NOMO-1 (cell line): ENCODE results near the gene ZNF593OS.
A peak's percentile ranks its signal among the peaks of the same experiment; 100 is the strongest.

ENCODE experiments used
- DNase-seq, 2 experiments: peaks; one replicate each; lab custom pipeline; 2025; ENCODE audit not compliant: unreplicated experiment in 2 of 2; lab: John Stamatoyannopoulos, UW

The ZNF593OS gene

GRCh38 chr1:26160527-26161414, 10.9 kb downstream of the ZNF593OS start:
- DNase-seq = no peak

DNA sequence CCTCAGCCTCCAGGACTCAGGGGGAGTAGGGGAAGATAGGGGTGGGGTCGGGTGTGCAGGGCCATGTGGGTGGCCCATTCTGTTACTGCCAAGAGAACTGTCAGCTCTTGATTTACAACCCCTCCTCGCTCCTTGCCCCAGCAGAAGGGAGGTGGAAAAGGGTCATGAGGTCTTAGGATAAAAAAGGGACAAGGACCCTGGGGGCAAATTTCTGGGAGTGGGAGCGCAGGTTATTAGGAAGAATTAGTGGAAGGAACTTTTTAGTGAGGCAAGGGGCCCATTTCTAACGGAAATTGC, 11.9 kb downstream of the ZNF593OS start:
- no peak for DNase-seq

GRCh38 chr1:26158908-26159742, 12.5 kb downstream of the ZNF593OS start, which contains the start of gene FAM110D:
TSS of gene FAM110D (plus strand) at chr1:26159079. CDS start at chr1:26161292, 2,213 bp downstream.
- DNase-seq = no peak

GRCh38 chr1:26158271-26158907, 13.2 kb downstream of the ZNF593OS start:
- no peak for DNase-seq

- no peak for DNase-seq
Measured at GRCh38 chr1:26156285-26157038, 15.2 kb downstream of the ZNF593OS start.

- no peak for DNase-seq
Measured at GRCh38 chr1:26155370-26156284, 16.0 kb downstream of the ZNF593OS start.

DNA sequence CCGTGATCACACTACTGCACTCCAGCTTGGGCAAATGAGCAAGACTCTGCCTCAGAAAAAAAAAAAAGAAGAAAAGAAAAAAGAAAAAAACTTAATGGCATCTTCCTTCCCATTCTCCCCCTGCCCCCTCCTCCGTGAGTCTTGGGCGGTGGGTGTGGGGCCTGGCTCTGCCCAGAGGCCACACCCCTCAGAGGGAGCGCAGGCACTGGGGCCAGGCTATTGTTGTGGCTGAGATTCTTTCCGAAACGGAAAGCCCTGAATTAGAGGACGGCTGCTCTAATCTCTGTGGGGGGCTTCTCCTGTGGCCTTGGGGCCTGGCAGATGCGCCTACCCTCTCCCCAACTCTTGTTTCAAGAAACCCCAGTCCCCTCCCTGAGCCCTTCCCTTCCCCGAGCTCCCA, 16.9 kb downstream of the ZNF593OS start:
- DNase-seq = no peak

- DNase-seq = no peak
Measured at GRCh38 chr1:26153966-26154532, 17.6 kb downstream of the ZNF593OS start.

DNA sequence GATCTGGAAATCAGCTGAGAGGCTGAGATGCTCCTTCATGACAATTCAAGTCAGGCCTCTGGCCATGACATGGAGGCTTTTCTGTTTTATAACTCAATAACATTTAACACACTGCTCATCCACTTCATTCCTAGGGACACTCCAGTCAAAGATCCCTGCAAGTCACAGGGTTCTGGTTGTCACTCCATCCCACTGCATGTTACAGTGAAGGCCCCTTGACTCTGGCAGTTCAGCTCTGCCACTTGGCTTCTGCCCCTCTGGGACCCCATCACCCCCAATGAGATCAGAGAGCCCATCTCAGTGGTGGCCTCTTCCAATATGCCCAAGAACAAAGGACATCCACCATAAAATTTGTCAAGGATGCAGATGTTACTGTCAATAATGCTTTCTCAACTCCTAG, 22.7 kb downstream of the ZNF593OS start:
- DNase-seq = no peak

- no peak for DNase-seq
Measured at GRCh38 chr1:26145960-26146294, 25.7 kb downstream of the ZNF593OS start.

GRCh38 chr1:26145041-26145959, 26.3 kb downstream of the ZNF593OS start:
- DNase-seq = peak in 1 of 2 experiments; percentile 51

- no peak for DNase-seq
Measured at GRCh38 chr1:26142159-26142558, 29.5 kb downstream of the ZNF593OS start.

DNA sequence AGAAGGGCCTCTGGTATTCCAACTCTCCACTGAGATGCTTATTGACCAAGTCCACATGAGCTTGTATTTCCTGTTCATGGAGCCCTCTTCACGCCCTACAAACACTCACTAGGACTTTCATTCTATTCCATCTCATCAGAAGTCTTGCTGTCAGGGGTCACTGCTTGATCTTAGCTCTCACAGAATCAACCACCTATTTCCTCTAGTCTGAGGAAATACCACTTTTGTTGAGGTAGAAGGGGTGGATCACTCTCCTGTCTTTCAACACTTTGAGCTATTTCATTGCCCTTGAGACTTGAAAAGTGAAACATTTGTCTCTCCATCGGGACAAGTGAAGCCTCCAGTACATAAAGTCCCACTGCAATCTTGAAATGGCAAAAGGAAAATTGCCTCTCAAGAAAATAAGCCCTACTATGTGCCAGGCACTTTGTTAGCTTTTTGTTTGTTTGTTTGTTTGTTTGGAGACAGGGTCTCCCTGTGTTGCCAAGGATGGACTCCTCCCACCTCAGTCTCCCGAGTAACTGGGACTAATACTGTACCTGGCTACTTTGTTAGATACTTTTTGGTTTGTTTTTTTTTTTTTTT, 32.6 kb downstream of the ZNF593OS start:
- peak in 1 of 2 experiments; percentile 53 for DNase-seq

DNA sequence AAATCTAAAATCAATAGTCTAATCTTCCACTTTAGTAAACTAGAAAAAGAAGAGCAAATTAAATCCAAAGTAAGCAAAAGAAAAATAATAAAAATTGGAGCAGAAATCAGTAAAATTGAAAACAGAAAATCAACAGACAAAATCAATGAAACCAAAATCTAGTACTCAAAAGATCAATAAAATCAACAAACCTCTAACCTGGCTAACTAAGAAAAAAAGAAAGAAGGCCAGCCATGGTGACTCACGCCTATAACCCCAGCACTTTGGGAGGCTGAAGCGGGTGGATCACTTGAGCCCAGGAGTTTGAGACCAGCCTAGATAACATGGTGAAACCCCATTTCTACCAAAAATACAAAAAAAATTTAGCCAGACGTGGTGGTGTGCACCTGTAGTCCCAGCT, 37.2 kb downstream of the ZNF593OS start:
- DNase-seq = no peak

- DNase-seq = no peak
Measured at GRCh38 chr1:26132834-26133167, 38.8 kb downstream of the ZNF593OS start.

DNA sequence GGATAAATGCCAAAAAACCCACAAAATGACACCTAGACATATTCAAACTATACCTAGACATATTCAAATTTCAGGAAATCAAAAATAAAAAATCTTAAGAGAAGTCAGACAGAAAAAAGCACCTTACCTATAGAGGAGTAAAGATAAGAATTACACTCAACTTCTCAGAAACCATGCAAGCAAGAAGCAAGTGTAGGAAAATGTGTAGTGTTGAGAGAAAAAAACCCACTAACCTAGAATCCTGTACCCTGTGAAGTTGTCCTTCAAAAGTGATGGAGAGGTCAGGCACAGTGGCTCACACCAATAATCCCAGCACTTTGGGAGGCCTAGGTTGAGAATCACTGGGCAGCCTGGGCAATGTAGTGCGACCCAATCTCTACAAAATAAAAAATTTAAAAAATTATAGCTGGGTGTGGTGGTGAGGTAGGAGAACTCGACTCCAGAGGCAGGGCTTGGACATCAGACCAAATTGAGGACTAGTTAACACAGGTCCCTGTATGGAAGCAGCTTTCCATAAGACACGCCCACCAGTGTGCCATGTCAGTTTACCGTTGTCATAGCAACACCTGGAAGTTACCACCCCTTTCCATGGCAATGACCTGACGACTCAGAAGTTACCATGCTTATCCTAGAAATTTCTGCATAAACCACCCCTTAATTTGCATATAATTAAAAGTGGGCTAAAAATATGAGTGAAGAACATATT, 39.4 kb downstream of the ZNF593OS start:
- no peak for DNase-seq

GRCh38 chr1:26130695-26131094, 40.9 kb downstream of the ZNF593OS start:
- no peak for DNase-seq
